Activated gamma-delta T cell treated with Interleukin-2 at 50 U/mL for 16 hours (primary cell): ENCODE data around the gene ZNF79.
"Not testable (repeated sequence)": the region's sequence is repeated elsewhere in the genome, so short reads cannot be mapped to it uniquely, and the experiment has no call there.

Experiments used
- DNase-seq: peaks from one replicate; pipeline ENCODE4 v3.0.0-alpha.2; 2020

ZNF79 gene

DNA sequence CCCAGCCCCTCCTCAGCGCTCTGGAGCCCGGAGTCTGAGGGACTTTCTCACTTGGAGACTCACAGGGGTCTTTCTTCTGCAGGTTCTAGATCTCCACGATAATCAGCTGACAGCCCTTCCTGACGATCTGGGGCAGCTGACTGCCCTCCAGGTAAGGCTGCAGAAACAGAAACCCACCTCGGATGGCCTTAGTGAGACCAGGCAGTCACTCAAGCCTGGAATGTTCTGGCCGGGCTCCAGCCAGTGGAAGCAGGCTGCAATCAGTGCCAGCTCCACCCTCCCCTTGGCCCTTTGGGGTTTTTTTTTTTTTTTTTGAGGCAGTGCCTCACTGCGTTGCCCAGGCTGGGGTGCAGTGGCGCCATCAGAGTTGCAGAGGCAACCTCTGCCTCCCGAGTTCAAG lies 34.7 kb downstream of the ZNF79 start:
- DNase-seq, result no peak

- DNase-seq, result no peak
Measured at GRCh38 chr9:127463382-127463781, 39.2 kb downstream of the ZNF79 start.

GRCh38 chr9:127463911-127464310 lies 39.7 kb downstream of the ZNF79 start:
- DNase-seq, result no peak

DNA sequence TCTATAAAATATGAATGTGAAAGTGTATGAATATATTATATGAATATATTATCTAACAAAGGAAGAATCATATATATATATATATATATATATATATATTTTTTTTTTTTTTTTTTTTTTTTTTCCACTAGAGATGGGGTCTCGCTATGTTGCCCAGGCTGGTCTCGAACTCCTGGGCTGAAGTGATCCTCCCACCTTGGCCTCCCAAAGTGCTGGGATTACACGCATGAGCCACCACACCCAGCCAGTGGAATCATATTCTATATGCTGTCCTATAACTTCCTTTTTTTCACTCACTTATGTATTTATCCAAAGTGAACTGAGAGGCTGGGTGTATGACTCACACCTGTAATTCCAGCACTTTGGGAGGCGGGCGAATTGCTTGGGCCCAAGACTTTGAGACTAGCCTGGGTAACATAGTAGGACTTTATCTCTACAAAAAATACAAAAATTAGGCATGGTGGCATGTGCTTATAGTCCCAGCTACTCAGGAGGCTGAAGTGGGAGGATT lies 42.3 kb downstream of the ZNF79 start:
- DNase-seq, result not testable (repeated sequence)

DNA sequence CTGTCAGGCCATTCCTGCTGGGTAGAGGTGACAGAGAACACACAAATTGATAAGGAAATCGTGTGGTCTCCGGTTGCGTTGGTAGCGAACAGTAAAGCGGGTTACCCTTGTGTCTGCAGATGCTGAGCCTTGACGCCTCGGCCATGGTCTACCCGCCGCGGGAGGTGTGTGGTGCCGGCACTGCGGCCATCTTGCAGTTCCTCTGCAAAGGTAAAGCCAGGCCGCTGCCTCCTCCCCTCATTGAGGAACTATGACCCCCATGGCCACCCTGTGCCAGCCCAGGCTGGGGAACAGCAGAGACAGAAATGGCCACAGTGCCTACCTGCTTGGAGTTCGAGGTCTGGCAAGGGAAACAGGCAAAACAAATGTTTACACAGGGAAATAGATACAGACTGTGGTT lies 43.4 kb downstream of the ZNF79 start:
- no peak for DNase-seq

GRCh38 chr9:127470662-127471061 lies 46.5 kb downstream of the ZNF79 start:
- no peak for DNase-seq

DNA sequence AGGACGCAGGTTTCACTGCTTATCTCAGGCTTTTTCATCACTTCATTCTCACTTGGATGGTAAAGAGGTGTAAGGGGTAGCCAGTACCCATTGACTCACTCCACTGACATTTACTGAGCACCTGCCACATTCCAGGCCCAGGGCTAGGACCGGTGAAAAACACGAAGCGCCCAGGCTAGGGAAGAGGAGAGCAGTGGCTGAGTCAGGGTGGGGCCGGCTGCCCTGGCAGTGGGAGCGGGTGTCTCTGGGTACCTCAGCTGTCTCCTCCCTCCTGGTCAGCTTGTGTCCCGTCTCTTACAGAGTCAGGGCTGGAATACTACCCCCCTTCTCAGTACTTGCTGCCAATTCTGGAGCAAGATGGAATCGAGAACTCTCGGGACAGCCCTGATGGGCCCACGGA lies 49.3 kb downstream of the ZNF79 start:
- DNase-seq, result no peak

GRCh38 chr9:127473932-127474331 lies 49.8 kb downstream of the ZNF79 start:
- no peak for DNase-seq

DNA sequence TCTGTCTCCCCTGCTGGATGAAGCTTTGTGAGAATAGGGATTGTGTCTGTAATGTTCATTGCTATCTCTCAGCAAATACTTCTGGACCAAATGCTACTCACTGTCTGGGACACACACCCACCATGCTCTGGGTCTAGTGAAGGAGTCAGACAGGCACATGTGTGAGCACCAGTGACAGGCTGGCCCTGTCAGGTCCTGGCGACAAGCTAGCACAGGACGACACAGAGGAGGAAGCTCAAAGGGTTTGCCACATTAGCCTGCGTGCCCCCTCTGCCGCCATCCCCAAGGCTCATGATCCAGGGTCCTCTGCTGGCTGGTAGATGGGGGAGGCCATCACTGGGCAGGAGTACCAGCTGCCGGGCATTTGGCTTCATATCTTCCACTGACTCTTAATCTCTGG lies 50.4 kb downstream of the ZNF79 start:
- no peak for DNase-seq

GRCh38 chr9:127479507-127480081 lies 55.4 kb downstream of the ZNF79 start:
- no peak for DNase-seq

DNA sequence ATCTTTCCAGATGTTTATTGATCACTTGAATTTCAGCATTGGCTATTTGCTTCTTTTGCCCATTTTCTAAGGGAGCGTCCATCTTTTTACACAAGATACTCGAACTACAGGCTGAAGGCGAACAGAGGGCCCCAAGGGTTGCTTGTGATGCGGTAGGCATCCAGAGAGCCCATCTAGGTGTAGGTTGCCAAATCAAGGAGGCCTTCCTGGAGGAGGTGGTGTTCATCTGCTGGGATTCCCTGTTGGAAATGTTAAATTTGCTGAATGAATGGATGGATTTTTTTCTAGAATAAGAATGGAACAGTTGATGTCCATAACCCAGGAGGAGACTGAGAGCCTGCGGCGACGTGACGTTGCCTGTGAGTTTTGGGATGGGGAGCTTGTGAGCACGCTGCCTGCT lies 58.5 kb downstream of the ZNF79 start:
- no peak for DNase-seq

DNA sequence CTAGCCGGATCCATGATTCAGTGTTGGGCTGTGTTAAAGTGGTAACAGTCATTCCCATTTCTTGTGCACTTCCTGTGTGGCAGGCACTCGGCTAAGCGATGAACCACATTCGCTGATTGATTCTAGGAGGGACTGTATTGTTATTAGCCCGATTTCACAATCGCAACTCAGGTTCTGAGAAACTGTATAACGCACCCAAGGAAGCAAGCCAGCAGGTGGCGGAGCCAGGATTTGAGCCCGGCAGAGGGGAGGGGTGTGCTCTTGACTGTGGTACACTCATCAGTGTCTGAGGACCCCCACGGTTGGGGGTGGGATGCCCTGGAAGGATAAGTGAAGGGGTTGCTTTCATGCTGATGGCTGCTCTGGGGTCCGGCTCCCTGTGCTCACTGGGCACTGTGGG lies 61.8 kb downstream of the ZNF79 start:
- DNase-seq, result no peak

GRCh38 chr9:127488946-127489345 lies 64.8 kb downstream of the ZNF79 start:
- no peak for DNase-seq

DNA sequence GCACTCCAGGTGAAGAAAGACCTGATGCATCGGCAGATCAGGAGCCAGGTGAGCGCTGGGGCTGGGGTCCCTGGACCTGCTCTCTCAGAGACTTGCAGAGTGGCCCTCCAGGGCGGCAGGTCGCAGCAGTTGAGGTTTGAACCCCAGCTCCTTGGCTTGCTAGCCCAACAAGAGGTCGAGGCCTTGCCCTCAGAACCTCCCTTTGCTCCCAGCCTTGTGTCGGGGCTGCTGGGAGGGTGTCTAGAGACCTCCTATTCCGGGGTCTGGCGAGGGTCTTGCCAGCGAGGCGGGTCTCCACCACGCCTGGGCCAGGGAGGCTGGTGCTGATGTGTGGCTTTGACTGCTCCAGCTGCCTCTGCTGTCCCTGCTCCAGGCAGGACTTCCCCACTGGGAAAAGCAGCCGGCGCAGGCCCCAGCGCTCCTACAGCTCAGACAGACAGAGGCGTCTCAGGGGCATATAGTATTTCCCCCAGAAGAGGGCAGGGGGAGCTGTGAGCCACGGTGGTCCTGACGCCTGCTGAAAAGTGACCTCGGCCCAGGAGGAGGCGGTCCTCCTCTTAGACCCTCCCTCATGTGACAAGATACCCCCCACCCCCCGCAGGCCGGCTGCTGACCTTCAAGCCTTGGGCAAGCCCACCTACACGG lies 65.4 kb downstream of the ZNF79 start:
- no peak for DNase-seq

DNA sequence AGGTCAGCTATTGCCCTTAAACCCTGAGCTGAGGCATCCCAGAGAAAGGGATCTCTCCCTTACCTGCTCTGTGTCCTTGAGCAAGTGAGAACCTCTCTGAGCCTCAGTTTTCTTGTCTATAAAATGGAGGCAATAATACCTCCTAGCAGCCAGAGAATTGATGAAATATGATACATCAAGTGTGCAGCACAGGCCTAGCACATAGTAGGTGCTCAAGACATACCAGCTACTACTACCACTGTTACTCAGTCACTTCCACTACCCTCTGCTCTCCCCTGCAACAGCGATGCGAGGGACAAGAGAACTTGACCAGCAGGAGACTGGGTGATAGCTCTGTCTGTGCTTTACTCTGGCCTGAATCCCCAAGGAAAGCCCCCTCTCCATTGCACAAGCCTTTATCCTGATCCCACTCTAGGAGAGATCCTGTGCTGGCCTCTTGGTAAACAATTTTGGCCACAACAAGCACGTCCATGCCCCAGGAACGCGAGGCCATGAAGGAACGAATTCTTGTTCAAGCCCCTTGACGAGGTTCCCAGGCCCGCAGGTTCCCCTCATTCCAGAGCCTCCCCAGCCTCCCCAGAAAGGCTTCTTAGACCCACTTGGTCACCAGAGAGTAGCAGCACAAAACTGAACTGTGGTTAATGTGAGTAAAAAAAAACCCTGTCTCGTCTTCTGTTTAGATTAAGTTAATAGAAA lies 66.5 kb downstream of the ZNF79 start:
- no peak for DNase-seq

GRCh38 chr9:127491516-127491915 lies 67.3 kb downstream of the ZNF79 start:
- DNase-seq, result no peak

DNA sequence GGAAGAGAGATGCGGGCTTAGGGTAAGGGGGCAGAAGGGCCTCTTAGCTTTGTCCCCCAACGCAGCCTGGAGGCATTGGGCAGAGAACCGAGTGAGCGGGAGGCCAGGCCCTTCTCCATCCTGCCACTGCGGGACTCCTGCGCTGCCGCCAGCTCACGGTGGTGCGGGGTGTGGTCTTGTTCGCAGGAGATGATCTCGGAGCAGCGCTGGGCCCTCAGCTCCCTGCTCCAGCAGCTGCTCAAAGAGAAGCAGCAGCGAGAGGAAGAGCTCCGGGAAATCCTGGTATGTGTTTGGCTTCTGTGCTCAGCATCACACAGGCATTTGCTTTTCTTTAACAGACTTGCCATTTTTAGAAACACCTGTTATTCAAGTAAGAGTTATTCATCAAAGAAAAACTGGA lies 68.4 kb downstream of the ZNF79 start:
- no peak for DNase-seq

GRCh38 chr9:127493592-127494303 lies 69.6 kb downstream of the ZNF79 start:
- DNase-seq, result no peak

- no peak for DNase-seq
Measured at GRCh38 chr9:127494304-127494702, 70.1 kb downstream of the ZNF79 start.
